OCI-LY1 (cell line): ENCODE data around the gene RPL37.

Source experiments
- H2AFZ ChIP-seq: fragments of 200-600 bp; sonication (generic), shearing (Covaris generic); 2 replicates; pipeline ENCODE4 v1.6.0; 2014; ENCODE audit warnings: antibody characterized with exemption, mild to moderate bottlenecking, low read length
- H3F3A ChIP-seq: fragments of 200-600 bp; sonication (generic), shearing (Covaris generic); 2 replicates; pipeline ENCODE4 v1.6.0; 2014; ENCODE audit warnings: mild to moderate bottlenecking, antibody characterized with exemption, low read length, moderate library complexity; ENCODE audit not compliant: insufficient read depth
- H3K27ac ChIP-seq: fragments of 200-600 bp; sonication (generic); 2 replicates; pipeline ENCODE4 v1.5.1; 2014; ENCODE audit warnings: low read length, mixed run types, mild to moderate bottlenecking, low read depth; ENCODE audit not compliant: poor library complexity, severe bottlenecking
- H3K27me3 ChIP-seq: fragments of 200-600 bp; sonication (generic); 2 replicates; pipeline ENCODE4 v1.6.0; 2014; ENCODE audit warnings: antibody characterized with exemption, mild to moderate bottlenecking, low read length, moderate library complexity; ENCODE audit not compliant: insufficient read depth
- H3K36me3 ChIP-seq: fragments of 200-600 bp; sonication (generic); 2 replicates; pipeline ENCODE4 v1.6.1; 2014; ENCODE audit warnings: mild to moderate bottlenecking, antibody characterized with exemption, low read length, moderate library complexity, mixed read lengths; ENCODE audit not compliant: insufficient read depth
- H3K4me1 ChIP-seq: fragments of 200-600 bp; sonication (generic); 2 replicates; pipeline ENCODE4 v1.5.1; 2014; ENCODE audit warnings: mild to moderate bottlenecking, low read length, moderate library complexity; ENCODE audit not compliant: insufficient read depth, severe bottlenecking
- H3K4me2 ChIP-seq: fragments of 200-600 bp; sonication (generic), shearing (Covaris generic); 2 replicates; pipeline ENCODE4 v1.6.1; 2014; ENCODE audit warnings: low read length
- H3K4me3 ChIP-seq: fragments of 200-600 bp; sonication (generic); 2 replicates; pipeline ENCODE4 v1.5.1; 2014; ENCODE audit warnings: low read length, low read depth, mild to moderate bottlenecking, mixed read lengths; ENCODE audit not compliant: poor library complexity, severe bottlenecking
- H3K79me2 ChIP-seq: fragments of 200-600 bp; shearing (Covaris generic); 2 replicates; pipeline ENCODE4 v1.6.1; 2016; ENCODE audit warnings: mixed run types, low read length, mixed read lengths; ENCODE audit not compliant: insufficient read depth
- H3K9ac ChIP-seq: fragments of 200-600 bp; sonication (generic), shearing (Covaris generic); 2 replicates; pipeline ENCODE4 v1.6.1; 2014; ENCODE audit warnings: mild to moderate bottlenecking, low read length, mixed read lengths
- H3K9me2 ChIP-seq: fragments of 200-600 bp; sonication (generic), shearing (Covaris generic); 2 replicates; pipeline ENCODE4 v1.6.1; 2014; ENCODE audit warnings: low read depth, mild to moderate bottlenecking, low read length, mixed read lengths
- H3K9me3 ChIP-seq: fragments of 200-600 bp; shearing (Covaris generic); 2 replicates; pipeline ENCODE4 v1.6.1; 2014; ENCODE audit warnings: low read length, mixed read lengths
- H4K20me1 ChIP-seq: fragments of 200-600 bp; sonication (generic), shearing (Covaris generic); 2 replicates; pipeline ENCODE4 v1.6.0; 2016; ENCODE audit warnings: mild to moderate bottlenecking, low read length; ENCODE audit not compliant: insufficient read depth
- CTCF ChIP-seq: fragments of 200-600 bp; sonication (generic), shearing (Covaris generic); IDR thresholded peaks from 2 replicates; pipeline ENCODE4 v1.5.1; 2017; ENCODE audit warnings: mild to moderate bottlenecking, antibody characterized with exemption, low read length, moderate library complexity, mixed read lengths
- EZH2 ChIP-seq: fragments of 200-600 bp; sonication (generic), shearing (Covaris generic); IDR thresholded peaks from 2 replicates; pipeline ENCODE4 v1.8.0; 2017; ENCODE audit warnings: borderline replicate concordance, mixed run types, mild to moderate bottlenecking, antibody characterized with exemption, low read length, moderate library complexity, mixed read lengths

Gene RPL37

DNA sequence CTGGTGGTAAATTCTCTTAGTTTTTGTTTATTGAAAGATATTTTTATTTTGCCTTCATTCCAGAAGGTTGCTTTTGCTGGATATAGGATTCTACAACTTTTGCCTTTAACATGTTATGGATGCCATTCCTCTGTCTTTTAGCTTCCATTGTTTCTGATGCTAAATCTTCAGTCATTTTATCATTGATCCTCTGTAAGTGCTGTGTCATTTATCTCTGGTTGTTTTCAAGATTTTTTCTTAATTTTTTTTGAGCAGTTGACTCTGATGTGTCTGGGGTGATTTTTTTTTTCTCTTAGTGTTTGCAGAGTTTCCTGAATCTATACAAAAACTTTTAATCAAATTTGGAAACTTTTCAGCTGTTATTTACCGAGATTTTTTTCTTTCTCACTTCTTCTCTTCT, 12.5 kb upstream of the RPL37 start:
- no peaks in the 10 kb centered on the region for H3K9me3 ChIP-seq
- no peak overlapping the region for H3K4me3 ChIP-seq
- no peaks in the 10 kb centered on the region for H3K27me3 ChIP-seq
- H2AFZ ChIP-seq: no peak overlapping the region
- no peak overlapping the region for H3K4me2 ChIP-seq
- no peaks in the 10 kb centered on the region for H3K36me3 ChIP-seq
- no peaks in the 10 kb centered on the region for H3K9me2 ChIP-seq
- TF ChIP-seq EZH2: no peak
- TF ChIP-seq CTCF: no peak
- no peaks in the 10 kb centered on the region for H4K20me1 ChIP-seq
- no peaks in the 10 kb centered on the region for H3F3A ChIP-seq
- no peaks in the 10 kb centered on the region for H3K79me2 ChIP-seq
- no peak overlapping the region for H3K27ac ChIP-seq
- H3K9ac ChIP-seq: no peak overlapping the region
- no peaks in the 10 kb centered on the region for H3K4me1 ChIP-seq

GRCh38 chr5:40846371-40846770, 11.3 kb upstream of the RPL37 start:
- Histone ChIP-seq H3F3A (no peaks in the 10 kb centered on the region), H2AFZ (no peak overlapping the region), H3K27me3 (no peaks in the 10 kb centered on the region), H3K36me3 (no peaks in the 10 kb centered on the region), H3K9me2 (no peaks in the 10 kb centered on the region), H3K4me3 (no peak overlapping the region), H3K9ac (no peak overlapping the region), H3K4me2 (no peak overlapping the region), H3K4me1 (peaks cover 3% of the 10 kb centered on the region), H3K27ac (no peak overlapping the region), H3K9me3 (no peaks in the 10 kb centered on the region), H3K79me2 (no peaks in the 10 kb centered on the region), H4K20me1 (no peaks in the 10 kb centered on the region)
- TF ChIP-seq EZH2: no peak
- TF ChIP-seq CTCF: no peak

DNA sequence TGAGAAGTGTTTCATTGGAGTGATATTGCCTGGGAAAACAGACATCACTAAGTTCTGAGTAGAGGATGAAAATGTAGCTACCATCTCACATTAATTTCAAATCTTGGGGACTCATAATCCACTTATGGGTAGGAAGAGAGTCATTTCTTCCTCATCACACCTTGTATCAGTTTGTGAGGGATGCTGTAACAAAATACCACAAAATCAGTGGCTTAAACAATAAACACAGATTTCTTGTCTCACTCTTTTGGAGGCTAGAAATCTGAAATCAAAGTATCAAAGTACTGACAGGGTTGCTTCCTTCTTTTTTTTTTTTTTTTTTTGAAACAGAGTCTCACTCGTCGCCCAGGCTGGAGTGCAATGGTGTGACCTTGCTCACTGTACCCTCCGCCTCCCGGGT, 9.5 kb upstream of the RPL37 start:
- Histone ChIP-seq H3K36me3 (no peaks in the 10 kb centered on the region), H2AFZ (no peak overlapping the region), H3K27me3 (no peaks in the 10 kb centered on the region), H3K79me2 (no peaks in the 10 kb centered on the region), H3K4me3 (no peak overlapping the region), H3K9me2 (no peaks in the 10 kb centered on the region), H3F3A (no peaks in the 10 kb centered on the region), H3K9ac (no peak overlapping the region), H3K9me3 (no peaks in the 10 kb centered on the region), H3K4me1 (peaks cover 11% of the 10 kb centered on the region), H3K4me2 (no peak overlapping the region), H3K27ac (no peak overlapping the region), H4K20me1 (no peaks in the 10 kb centered on the region)
- no peak for TF ChIP-seq CTCF
- no peak for TF ChIP-seq EZH2
